ELF-1 (cell line): ENCODE data around the gene SLMAP.

ENCODE experiments used
- DNase-seq: peaks from one replicate; pipeline ENCODE4 v3.0.0-alpha.2; 2016; ENCODE audit warnings: low read depth, low spot score

Gene SLMAP

DNA sequence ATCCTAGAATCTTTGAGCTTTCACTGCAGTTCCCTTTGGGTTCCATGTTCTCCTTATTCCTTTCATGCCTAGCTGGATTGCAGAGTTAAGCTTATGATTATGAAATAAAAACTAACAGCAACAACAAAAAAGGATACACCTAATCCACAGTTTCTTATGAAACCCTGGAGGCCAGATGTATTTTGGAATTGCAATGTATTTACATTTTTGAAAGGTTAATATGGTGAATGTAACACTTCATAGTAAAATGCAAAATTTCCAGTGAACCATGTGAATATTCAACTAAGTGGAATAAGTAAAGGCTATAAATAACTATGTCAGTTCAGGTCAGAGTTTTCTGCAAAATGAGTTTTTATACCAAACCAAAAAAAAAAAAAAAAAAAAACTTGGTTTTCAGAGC, 186.3 kb downstream of the SLMAP start:
- no peak for DNase-seq

DNA sequence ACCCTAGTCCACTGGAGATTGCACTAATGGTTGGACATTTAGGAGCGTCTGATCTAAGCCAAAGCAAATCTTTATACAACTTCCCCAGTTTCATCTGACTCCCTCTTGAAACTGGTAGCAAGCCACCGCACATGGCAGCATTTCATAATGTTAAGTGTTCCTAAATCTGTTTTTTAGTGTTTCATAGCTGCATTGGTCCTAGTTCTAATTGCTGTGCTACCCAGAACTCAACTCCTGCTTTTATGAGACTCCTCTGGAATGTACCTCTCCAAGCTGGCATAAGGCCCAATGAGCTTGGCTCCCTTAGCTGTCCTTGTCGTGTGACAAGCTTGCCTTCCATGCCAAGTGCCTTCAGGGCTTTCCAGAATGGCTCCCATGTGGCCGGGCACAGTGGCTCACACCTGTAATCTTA, 186.8 kb downstream of the SLMAP start:
- DNase-seq, result no peak

DNA sequence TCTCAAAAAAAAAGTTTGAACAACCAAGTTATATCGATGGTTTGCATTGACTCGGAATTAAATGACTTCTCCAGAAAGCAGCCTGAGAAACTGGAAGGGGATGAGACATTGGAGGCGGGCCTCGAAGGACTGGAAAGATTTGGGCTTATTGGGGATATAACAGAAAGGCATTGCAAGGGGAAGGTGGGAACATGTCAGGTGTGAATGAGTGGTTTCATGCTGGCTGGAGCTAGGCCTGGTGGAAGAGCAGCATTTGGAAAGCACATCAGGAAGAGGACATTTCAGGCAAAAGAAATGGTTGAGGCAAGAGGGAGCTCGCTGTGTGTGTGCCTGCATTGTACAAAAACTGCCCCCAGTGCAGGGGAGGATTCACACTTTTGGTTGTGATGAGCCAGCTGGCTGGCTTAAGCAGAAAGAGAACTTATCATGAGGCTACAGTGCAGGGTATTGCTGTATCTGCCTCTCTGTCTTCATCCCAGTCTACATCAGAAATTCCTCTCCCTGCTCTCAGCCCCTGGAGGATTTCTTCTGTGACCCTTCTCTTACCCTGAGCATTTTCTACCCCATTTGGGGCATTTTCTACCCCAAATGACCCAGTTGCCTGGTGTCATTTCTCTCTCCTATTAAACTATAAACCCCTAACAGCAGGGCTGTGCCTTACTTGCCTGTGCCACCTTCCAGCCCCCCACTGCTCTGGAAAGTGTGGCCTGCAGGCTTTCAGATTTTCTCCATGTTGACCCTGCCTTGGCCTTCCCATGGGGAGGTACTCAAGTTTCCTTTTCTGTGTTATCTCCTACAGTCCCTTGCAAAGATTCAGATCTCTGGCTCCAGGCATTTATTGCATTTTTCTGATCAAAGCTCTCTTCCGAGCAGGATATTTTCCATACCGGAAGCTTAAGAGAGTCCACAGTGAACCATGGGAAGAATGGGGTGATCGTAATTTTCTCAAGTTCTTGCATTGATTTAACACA, 187.7 kb downstream of the SLMAP start:
- peak; percentile 46 for DNase-seq

GRCh38 chr3:57946970-57947381, 190.9 kb downstream of the SLMAP start:
- no peak for DNase-seq

DNA sequence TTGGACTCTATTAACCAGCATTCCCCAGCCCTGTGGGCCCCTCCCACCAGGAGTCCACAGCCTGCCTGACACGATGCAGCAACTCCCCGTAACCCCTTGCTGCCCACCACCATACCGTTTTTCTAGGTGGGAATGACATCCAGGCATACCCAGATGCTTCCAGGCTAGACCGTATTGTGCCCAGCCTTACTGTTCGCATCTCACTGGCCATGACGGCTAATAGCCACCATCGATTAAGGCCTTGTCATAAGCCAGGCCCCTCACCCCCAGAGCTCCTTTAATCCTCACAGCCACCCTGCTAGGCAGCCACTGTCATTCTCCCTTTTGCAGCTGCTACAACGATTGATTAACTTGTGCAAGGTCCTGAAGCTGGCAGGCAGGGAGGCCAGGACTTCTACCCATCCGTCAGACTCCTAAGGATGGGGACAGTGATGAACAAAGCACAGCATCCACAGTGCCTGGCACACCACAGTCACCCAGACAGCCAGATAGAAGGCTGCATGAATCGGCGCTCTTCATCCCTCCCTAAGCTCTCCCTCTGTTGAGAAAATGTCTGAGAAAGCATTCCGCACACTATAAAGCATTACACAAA, 192.1 kb downstream of the SLMAP start:
- DNase-seq, result no peak

DNA sequence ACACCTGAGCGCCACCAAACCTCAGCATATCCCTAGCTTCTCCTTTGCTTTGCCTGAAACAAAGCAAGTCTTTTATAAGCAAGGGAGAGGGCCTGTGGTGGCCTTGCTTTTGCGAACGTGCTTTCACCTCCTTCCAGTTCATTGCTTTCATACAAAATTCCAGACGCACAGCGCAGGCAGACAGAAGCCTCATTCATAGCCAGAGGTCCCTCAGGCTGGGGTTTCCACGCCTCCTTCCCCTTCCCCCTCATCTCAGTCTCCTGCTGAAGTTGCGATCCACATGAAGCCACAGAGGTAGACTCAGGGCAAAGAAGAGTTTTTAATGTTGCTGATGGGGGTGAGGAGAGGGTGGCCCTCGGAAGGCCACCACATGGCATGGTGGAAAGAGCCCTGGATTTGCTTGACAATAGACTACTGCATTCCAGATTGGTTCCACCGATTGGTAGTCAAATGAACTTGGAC, 192.7 kb downstream of the SLMAP start:
- peak; percentile 69 for DNase-seq

DNA sequence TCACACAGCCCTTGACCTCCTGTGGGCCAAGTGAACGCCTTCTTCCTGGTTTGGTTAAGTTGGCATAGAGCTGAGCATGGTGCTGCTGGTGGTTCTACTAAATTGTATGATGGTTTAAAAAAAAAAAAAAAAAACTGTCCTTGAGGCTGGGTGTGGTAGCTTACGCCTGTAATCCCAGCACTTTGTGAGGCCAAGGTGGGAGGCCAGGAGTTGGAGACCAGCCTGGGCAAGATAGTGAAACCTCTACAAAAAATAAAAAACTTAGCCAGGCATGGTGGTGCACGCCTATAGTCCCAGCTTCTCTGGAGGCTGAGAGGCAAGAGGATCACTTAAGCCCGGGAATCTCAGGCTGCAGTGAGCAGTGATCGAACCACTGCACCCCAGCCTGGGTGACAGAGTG, 193.2 kb downstream of the SLMAP start:
- DNase-seq, result no peak

DNA sequence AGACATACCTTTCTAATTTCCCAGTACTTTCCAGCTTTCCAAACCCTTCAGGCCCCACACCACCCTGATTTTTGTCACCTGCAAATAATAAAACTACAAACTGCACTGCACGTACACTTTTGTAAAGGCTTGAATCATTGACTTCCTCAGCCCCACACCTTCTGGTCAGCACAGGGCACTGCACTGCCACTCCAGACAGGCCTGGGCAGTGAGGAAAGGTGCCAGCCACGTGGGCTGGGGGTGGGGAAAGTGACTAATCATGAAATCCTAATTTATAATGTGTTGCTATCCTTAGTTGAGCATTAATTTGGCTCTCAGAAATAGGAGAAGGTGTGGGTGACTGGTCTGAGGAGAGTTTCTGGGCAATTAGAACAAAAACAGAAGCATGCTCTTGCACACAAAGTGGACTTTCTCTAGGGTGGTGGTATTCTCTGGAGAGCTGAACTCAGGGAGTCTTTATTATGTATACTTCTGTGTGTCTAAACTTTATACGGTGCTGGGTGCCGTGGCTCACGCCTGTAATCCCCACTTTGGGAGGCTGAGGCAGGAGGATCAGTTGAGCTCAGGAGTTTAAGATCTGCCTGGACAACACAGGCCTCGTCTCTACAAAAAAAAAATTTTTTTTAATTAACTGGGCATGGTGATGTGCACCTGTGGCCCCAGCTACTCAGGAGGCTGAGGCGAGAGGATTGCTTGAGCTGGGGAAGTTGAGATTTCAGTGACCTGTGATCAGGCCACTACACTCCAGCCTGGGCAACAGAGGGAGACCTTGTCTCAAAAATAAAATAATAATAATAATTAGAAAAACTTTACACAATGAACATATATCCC, 193.9 kb downstream of the SLMAP start:
- no peak for DNase-seq

DNA sequence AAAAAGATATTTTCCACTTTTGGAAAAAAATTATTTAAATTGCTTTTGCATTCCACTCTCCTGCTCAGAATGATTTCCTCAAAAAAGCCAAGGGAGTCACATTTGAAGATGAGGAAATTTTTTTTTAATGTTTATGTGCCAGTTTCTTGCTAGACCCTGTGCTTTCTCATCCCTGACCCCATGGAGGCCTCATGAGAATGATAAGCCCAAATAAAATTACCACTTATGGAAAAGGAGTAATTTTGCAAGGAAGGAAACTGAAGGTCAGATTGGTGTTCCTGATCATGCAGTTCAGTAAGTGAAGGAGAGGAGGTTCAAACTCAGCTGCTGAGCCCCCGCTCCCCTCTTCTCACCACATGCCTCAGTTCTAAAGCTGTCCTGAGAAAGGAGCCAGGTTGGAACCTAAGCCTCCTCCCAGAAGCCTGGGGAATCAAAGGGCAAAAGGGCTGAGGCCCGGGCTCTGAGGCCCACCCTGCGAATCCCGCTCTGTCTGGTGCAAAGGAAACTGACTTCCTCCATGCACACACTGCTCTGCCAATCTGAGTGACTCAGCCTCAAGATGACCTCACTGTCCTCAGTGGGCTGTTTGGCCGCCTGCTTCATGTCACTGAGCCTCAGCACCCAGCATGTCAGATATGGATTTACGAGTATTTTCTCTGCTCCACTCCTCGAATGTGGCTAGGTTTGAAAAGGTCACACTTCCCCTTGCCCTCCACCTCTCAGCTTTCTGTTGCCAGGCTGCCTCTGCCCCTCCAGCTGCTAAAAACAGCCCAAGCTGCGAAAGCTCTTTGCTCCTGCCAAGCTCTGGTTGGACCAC, 195.2 kb downstream of the SLMAP start:
- DNase-seq, result peak; percentile 85

DNA sequence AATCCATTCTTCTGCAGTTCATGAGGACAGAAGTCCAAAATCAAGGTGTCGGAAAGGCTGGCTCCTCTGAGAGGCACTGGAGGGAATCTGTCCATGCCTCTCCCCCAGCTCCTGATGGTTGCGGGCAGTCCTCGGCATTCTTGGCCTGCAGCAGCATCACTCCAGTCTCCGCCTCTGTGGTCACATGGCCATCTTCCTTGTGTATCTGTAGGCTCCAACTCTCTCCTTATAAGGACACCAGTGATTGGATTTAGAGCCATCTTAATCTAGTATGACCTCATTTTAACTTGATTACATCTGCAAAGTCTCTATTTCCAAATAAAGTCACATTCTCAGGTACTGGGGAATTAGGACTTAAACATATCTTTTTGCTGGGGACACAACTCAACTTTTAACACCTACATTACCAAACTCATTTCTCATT, 196.1 kb downstream of the SLMAP start:
- DNase-seq, result peak; percentile 85

DNA sequence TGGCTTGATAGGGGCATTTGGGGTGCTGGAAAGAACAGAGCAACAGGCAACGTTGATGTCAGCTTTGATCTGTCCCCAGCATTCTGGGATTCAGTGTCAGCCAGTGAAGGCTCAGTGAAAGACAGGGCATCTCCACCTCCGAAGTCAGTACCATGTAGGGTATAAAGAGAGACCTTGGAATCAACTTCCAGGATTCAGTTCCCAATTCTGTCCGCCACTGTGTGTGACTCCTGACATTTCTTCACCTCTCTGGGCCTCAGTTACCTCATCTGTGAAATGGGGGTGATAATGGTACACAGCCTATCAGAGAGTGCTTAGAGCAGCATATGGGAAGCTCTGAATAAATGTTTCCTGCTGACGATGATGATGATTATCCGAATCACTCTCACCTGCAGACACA, 196.5 kb downstream of the SLMAP start:
- no peak for DNase-seq

DNA sequence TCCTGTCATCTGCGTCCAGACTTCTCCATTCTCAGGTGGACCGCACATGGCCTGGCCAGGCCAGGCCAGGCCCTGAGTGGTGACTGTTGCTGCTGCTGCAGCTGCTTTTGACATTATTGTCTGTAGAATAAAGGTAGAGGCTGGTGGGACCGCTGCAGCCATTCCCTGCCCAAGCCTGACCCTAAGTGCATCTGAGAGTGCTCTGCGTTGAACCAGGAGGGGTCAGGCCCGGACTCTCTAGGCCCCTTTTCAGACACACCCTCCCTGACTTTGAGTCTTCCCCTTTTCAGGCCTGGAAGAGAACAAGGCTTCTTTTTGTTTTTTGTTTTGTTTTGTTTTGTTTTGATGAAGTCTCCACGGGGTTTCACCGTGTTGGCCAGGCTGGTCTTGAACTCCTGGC, 197.5 kb downstream of the SLMAP start:
- DNase-seq, result no peak

DNA sequence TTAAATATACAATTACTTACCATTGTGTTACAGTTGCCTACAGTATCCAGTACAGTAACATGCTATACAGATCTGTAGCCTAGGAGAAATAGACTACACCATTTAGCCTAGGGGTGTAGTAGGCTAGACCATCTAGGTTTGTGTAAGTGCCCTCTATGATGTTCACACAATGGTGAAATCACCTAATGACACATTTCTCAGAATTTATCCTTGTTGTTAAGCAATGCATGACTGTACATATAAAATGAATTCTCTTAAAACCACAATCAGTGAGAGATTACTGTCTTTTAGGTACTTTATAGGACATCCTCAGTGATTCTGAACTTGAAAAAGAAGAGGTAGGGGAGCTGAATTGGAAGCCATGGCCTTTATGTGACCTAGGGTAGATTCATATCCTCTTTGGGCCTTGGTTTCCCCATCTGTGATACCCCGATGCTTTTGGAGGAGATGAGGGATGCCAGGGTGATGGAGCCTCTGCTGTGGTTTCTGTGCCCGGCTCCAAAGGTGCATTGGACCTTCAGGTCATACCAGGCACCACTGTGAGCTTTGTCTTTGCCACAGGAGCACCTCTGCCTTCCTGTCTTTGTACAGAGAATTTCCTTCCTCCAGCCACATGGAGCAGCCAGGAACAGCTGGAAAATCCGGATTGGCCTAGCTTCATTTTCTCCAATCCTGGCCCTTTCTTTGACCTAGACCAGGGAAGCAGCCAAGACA, 200.2 kb downstream of the SLMAP start:
- no peak for DNase-seq

DNA sequence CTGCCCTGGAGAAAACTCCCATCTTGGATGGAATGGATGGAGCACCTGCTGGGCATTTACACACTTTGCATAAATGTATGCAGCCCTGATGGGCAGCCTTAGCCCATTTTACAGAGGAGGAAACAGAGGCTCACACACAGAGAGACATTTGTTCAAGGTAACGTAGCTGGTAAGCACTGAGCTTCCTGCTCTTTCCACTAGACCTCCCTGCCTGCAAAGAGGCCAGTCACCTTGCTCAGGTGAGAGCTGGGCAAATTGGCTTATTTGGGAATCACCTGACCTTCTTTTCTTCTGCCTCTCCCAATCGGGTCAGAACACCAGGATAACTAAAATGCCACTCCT, 200.7 kb downstream of the SLMAP start:
- no peak for DNase-seq

DNA sequence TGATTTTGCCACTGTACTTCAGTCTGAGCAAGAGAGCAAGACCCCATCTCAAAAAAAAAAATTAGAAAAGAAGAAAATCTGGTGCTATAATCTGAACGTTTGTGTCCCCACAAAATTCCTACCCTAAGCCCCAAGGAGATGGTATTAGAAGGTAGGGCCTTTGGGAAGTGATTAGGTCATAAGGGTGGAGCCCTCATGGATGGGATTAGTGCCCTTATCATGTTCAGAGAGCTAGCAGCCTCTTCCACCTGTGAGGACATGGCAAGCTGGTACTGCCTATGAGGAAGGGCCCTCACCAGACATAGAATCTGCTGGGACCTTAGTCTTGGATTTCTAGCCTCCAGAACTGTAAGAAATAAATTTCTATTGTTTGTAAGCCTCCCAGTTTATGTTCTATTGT, 201.7 kb downstream of the SLMAP start:
- DNase-seq, result no peak

GRCh38 chr3:57958642-57959422, 202.7 kb downstream of the SLMAP start:
- peak; percentile 65 for DNase-seq

DNA sequence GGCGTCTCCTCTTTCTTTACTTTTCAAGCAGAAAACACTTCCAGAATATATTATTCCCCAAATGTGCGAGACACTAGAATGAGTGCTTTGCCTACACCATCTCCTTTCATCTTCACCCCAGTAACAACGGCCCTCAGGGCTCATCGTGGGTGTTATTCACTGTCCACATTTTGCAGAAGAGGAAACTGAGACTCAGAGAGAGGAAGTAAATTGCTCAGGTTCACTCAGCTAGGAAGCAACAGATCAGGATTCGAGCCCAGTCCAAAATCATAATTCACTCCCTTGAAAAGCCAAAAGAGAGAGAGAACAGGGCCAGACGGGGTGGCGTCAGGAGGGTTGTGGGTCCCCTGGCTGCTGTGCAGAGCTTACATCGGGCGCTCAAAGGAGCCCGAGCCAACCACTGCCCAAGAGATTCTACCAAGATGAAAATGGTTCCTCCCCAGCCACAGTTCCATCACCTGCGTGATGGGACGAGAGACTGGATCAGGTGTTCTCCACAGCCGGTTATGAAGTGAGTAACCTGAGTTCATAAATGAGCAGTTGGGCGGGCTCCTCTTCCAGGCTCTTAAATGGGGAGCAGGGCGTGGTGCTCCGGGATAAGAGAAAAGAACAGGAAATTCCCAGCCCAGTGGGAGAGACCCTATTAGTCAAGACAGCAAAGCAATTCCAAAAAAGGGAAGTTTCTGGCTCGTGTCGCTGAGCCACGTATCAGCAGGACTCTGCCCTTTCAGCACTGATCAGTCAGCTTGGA, 203.5 kb downstream of the SLMAP start:
- DNase-seq, result no peak

GRCh38 chr3:57960174-57960505, 204.0 kb downstream of the SLMAP start:
- no peak for DNase-seq

DNA sequence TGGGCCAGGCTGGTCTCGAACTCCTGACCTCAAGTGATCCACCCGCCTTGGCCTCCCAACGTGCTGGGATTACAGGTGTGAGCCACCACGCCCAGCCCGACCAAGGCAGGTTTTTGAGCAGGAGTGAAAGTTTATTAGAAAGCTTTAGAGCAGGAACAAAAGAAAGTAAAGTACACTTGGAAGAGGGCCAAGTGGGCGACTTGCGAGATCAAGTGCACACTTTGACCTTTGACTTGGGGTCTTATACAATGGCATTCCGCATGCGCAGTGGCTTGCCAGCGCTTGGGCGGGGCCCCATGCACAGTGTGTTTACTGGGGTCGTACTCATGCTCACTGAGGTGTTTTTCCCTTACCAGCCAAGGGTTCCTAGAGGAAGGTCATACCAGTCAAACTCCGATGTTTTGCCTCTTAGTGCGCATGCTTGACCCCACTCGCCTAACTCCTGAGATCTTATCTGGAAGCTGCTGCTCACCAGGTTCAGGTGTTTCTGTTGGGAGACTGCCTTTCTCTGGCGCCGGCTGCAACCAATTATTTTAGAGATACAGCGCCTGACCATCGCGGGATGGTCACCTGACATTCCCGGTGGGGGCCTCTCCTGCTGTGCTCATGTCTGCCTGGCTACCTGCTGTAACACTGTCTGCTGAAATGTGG, 205.2 kb downstream of the SLMAP start:
- DNase-seq, result no peak
